ENCODE measurements around the gene CEP104.

CEP104 gene

GRCh38 chr1:3894626-3895278, 37.7 kb upstream of the CEP104 start:
- no peak for DNase-seq (ENCODE audit: low read depth in 2 of 2)

GRCh38 chr1:3893190-3893589, 36.2 kb upstream of the CEP104 start:
- DNase-seq (ENCODE audit: low read depth in 2 of 2) = no peak

- no peak for DNase-seq (ENCODE audit: low read depth in 2 of 2)
Observed at GRCh38 chr1:3892748-3893147, 35.7 kb upstream of the CEP104 start.

- no peak for DNase-seq (ENCODE audit: low read depth in 2 of 2)
Observed at GRCh38 chr1:3891329-3891865, 34.4 kb upstream of the CEP104 start.

GRCh38 chr1:3890389-3891328, 33.6 kb upstream of the CEP104 start:
- no peak for DNase-seq (ENCODE audit: low read depth in 2 of 2)

GRCh38 chr1:3889936-3890335, 32.9 kb upstream of the CEP104 start:
- DNase-seq (ENCODE audit: low read depth in 2 of 2) = no peak

DNA sequence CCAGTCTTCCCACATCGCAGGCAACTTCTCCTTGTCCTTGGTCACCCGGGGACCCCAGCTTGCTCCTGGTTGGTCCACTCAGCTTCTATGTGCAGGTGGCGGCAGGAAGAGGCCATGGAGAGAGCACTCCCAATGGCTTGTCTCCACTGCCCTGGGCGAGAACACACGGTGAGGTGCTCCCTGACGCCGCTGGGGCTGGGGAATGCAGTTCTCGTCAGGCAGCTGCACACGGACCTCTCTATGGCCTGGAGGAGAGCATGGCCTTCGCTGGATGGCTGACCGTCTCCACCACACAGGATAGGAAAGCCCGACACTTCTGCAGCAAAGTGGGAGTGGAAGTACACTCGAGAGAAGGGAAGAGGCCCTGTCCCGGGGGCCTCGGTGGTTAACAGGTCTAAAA, 31.3 kb upstream of the CEP104 start:
- no peak for DNase-seq (ENCODE audit: low read depth in 2 of 2)

DNA sequence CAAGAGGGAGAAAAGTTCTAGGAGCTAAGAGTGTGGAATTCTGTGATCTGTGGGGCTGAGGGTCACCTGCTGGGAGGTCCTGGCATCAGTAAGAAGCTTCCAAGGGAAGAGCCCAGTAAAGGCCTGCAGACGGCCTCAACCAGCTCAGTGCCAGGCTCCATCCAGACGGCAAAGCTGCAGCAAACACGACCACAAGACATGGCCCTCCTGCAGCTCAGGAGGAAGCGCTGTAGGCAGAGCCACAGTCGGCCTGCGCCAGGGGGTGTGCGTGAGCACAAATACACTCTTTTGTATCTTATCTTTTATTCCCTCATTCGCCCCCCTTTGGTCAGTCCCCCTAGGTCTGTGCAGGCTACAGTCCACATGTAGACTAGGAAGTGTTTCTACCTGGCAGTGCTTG, 29.7 kb upstream of the CEP104 start:
- DNase-seq (ENCODE audit: low read depth in 2 of 2) = no peak

DNA sequence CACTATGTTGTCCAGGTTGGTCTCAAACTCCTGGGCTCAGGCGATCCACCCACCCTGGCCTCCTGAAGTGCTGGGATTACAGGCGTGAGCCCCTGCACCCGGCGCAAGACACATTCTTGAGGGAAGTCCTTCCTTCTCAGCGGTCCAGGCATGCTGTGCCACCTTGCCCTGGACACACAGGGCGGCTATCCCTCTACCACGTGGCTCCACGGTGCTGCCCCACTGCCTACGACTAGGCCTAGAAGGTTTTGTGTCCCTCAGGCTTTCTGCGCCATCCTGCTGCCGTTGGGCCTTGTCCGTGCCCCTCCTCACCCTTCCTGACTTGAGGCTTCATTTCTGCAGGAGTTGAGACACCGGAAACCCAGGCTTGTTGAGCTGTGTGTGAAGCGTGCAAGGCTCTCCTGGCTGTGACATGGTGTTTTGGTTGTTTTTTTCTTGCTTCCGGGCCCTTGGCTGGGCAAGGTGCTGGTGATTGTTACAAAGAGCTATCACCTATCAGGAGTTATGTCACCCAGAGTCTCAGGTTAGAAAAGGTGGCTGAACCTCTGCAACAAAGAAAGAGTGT, 29.2 kb upstream of the CEP104 start:
- DNase-seq (ENCODE audit: low read depth in 2 of 2) = no peak

DNA sequence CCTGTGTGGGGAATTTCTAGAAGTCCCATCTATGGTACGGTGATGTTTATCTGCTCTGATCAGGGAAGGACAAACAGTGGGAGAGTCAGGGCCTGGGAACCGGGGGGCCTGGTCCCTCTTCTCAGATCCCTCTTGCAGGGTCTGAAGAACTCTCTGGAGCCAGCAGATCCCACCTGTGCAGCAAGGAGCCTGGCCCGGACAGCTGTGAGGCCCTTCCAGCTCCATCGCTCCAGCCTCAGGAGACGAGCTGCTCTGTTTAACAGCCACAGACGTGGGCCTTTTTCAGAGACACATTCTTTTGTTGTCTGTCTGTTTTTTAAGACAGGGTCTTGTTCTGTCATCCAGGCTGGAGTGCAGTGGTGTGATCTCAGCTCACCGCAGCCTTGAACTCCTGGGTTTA, 28.6 kb upstream of the CEP104 start:
- DNase-seq (ENCODE audit: low read depth in 2 of 2) = no peak

DNA sequence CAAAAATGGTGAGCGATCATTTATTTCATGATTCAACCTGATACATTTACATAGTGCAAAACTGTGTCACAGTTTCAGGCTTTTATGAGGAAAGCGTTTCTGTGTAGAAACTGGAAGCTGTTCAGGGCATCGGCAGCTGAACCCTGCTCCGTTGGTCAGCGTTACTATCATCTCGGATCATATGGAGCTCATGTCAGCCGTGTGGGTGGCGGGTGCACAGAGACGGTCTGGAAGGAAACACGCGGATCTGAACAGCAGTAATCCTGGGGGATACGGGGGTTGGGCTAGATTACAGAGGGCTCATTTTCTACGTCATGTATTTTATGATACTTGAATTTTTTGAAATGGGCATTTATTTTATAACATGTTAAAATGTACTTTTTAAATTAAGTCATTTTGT, 28.0 kb upstream of the CEP104 start:
- DNase-seq (ENCODE audit: low read depth in 2 of 2) = no peak

DNA sequence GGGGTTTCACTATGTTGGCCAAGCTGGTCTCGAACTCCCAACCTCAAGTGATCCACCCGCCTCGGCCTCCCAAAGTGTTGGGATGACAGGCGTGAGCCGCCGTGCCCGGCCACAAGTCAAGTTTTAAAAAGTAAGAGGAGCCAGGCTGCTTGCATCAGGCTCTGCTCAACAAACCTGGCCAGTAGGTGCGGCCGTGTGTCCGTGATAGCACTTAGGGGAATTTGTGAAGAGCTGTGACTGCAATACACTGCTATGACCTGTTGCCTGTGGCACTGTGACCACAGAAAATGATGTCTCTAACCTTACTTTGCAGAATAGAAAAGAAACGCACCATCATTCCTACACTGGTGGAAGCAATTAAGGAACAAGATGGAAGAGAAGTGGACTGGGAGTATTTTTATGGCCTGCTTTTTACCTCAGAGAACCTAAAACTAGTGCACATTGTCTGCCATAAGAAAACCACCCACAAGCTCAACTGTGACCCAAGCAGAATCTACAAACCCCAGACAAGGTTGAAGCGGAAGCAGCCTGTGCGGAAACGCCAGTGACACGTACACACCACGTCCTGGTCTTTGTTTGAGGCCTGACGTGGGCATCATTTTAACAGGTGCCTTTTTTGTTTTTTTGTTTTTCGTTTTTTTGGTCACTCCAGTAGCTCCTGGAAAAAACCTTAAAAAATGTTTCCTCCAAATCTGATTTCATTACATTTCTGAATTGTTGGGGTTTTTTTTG, 26.3 kb upstream of the CEP104 start:
- DNase-seq (ENCODE audit: low read depth in 2 of 2) = no peak

- DNase-seq (ENCODE audit: low read depth in 2 of 2) = no peak
Observed at GRCh38 chr1:3881193-3881480, 24.1 kb upstream of the CEP104 start.

GRCh38 chr1:3880429-3881192, 23.6 kb upstream of the CEP104 start:
- DNase-seq (ENCODE audit: low read depth in 2 of 2) = no peak

DNA sequence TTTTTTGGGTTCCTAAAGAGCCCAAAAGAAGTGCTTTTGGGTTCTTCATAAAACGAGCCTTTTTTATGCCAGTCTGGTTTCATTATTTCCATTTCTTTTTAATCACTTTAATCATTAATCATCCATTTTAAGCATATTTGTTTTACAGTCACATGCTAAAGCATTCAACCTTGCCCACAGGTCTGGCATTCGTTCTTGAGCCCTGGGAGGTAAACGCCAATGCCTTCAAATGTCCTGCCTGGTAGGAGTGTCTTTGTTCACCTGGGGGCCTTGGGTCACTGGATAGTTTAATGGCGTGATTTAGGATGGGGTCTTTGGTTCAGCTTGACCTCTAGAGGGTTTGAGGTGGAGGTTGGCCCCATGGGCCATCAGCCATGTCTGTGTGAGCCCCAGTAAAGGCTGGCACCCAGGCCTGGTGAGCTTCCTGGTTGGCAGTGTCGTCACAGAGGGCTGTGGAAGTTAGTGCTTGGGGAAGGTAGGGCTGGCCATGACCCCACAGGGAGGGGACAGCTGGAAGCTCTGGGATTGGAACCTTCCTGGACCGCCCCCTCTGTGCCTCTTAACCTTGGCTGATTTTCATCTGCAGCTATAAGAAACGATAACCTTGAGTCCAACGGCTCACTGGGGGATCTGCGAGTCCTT, 22.9 kb upstream of the CEP104 start:
- DNase-seq (ENCODE audit: low read depth in 2 of 2) = no peak

GRCh38 chr1:3879099-3879498, 22.1 kb upstream of the CEP104 start:
- DNase-seq (ENCODE audit: low read depth in 2 of 2) = no peak

DNA sequence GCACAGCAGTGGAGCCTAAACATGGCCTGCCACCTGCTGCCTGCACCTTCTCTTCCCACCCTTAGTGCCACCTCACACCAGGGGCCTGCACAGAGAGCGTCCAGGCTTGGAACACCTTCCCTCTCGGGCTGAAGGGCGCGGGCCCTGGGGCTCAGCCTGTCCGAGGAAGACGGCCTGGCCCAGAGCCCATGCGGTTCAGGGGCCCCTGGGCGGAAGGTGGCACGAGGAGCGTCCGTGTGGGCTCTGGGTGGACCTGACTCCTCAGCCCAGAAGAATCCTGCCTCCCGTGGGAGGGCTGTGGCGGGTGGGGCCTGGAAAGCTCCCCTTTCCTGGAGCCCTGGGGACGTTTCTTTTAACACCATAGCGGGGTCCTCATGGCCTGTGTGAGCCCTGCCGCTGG, 19.7 kb upstream of the CEP104 start:
- no peak for DNase-seq (ENCODE audit: low read depth in 2 of 2)

GRCh38 chr1:3874736-3875135, 17.7 kb upstream of the CEP104 start:
- no peak for DNase-seq (ENCODE audit: low read depth in 2 of 2)

GRCh38 chr1:3872546-3872945, 15.5 kb upstream of the CEP104 start:
- DNase-seq (ENCODE audit: low read depth in 2 of 2) = no peak

- no peak for DNase-seq (ENCODE audit: low read depth in 2 of 2)
Observed at GRCh38 chr1:3871451-3871805, 14.4 kb upstream of the CEP104 start.

DNA sequence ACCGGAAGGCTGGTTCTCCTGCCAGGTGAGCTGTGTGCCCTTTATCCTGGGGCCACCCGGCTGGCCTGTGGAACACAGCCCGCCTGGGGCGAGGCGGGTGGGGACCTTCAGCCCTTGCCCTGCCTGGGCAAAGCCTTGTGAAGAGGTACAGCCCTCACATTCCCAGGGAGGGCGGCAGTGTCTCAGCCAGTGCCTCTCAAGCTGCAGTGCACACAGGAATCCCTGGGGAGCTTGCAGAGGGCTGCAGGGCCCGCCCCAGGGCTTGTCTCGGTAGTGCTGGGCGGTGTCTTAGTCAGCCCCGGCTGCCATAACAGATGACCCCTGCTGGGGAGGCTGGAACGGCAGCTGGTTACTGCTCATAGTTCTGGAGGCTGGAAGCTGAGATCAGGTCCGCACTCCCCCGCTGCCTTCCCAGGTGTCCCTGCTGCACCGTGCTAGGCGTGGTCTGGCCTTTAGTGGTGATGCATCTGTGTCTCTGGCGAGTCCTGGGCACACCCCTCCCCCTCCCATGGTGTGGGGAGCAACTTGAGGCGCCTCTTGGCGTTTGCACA, 12.8 kb upstream of the CEP104 start:
- no peak for DNase-seq (ENCODE audit: low read depth in 2 of 2)

Measured in stimulated activated CD8-positive, alpha-beta memory T cell treated with anti-CD3 and anti-CD28 coated beads, Interleukin-2, amount 100 ng/mL, for 48 hours (primary cell).